Measurements from ENCODE around the gene PTPN6.

The PTPN6 gene

DNA sequence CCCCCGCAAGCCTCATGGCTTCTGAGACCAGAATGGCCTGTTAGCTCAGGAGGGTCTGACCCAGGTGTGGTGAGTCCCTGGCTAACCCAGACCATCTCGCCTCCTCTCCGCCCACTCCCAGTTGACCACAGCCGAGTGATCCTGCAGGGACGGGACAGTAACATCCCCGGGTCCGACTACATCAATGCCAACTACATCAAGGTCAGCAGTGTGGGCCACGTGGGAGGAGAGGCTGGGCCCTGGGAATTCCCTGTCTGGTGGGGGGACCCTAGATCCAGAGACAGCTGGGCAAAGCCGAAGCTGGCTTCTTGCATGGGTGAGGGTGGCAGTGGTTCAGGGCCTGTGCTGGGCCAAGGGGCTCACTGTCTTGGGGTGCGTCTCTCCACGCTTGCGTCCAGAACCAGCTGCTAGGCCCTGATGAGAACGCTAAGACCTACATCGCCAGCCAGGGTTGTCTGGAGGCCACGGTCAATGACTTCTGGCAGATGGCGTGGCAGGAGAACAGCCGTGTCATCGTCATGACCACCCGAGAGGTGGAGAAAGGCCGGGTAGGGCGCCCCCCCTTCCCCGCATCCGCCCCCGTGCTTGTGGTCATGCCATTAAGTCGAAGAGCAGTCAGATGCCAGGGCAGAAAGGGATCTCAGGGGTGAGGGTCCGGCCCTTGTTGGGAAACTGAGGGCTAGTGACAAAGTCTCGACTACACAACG lies 5.0 kb downstream of the PTPN6 start:
- DNase-seq (ENCODE audit: low read depth in 2 of 2) = no peak

DNA sequence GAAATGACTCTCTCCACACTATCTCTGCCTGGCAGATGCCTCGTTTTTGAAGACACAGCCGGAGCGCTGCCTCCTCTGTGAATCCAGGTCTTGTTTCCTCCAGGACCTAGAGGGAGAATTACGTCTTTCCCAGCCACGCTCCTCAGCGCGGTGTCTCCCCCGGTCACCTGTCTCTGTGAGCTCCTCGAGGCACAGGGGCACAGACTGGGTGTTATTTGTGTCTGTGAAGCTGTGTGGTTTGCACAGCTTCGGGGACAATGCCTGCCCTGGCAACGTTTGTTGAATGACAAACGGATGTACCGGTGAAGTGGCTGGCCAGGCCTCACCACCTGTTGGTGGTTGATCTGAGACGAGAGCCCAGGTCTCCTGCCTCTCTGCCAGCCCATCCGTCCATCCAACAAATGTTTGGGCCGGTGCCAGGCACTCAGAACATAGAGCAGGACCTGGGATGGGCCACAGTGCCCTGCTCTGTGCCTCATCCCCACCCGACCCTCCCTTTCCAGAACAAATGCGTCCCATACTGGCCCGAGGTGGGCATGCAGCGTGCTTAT lies 6.1 kb downstream of the PTPN6 start:
- no peak for DNase-seq (ENCODE audit: low read depth in 2 of 2)

DNA sequence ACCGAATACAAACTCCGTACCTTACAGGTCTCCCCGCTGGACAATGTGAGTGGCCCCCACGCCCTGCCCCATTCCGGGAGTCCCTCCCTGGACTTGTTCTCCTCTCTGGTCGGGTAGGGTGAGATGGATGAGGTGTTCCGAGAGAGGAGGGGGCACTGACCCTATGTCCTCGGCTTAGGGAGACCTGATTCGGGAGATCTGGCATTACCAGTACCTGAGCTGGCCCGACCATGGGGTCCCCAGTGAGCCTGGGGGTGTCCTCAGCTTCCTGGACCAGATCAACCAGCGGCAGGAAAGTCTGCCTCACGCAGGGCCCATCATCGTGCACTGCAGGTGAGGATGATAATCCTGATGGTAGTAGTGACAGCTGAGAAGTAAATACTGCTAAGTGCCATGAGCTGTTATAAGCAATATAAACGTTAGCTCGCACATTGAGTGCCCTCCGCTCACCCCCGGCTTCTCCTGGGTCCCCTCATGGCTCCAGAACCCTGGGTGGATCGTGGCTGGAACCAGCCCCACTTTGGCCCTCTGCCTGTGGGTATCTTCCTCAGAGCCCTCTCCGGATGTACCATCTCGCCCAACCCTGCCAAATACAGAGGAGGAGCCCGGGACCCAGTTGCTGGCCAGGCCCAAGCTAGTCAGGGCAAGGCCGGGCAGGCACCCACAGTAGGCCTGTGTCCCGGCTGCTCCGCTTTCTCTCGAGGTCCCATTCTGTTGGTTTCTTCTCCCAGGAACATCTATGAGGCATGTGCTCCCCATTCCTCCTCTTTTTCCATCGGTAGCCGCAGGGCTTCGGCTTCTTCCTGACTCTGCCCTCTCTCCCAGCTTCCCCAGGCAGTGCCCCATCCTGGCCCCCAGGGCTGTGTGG lies 6.8 kb downstream of the PTPN6 start:
- DNase-seq (ENCODE audit: low read depth in 2 of 2) = no peak

DNA sequence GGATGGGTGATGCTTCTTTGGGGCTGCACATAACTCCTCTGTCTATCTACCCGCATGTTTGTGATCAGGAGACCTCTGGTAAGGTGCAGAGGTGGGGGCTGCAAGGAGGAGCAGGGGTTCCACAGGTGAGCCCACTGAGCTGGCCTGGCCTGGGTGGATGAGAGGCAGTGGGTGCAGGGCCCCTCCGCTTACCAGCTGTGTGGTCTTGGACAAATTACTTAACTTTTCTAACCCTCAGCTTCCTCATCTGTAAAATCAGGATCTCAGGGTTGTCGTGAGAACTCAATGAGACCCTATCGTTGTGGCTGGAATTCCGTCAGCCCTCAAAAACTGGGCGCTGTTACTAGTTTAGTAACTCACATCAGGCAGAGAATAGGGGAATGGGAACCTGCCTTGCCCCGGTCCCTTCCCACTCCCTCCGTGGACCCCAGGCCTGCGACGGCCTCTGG lies 7.5 kb downstream of the PTPN6 start:
- DNase-seq (ENCODE audit: low read depth in 2 of 2) = no peak

GRCh38 chr12:6959058-6959804 lies 8.1 kb downstream of the PTPN6 start:
- no peak for DNase-seq (ENCODE audit: low read depth in 2 of 2)

GRCh38 chr12:6959805-6960592 lies 8.8 kb downstream of the PTPN6 start:
- no peak for DNase-seq (ENCODE audit: low read depth in 2 of 2)

DNA sequence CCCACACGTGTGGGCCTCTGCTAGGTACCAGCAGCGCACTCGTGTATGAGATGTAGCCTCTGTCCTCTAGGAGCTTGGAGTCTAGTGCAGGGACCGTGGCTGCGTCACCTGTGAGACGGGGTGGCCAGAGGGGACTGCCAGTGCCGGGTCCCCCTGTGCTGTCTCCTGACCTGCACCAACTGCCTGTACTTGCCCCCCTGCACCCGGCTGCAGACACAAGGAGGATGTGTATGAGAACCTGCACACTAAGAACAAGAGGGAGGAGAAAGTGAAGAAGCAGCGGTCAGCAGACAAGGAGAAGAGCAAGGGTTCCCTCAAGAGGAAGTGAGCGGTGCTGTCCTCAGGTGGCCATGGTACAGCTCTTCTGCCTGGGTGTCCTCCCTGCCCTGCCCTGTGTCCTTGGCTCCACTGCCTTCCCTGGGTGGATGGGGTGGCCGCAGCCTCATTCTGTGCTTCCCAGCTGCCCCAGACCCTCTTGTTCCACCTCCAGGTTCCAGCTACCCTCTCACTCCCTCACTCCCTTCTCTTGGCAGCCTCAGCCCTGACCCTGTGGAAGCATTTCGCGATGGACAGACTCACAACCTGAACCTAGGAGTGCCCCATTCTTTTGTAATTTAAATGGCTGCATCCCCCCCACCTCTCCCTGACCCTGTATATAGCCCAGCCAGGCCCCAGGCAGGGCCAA lies 9.6 kb downstream of the PTPN6 start:
- no peak for DNase-seq (ENCODE audit: low read depth in 2 of 2)

- peak; percentile 86 to 94 for DNase-seq (ENCODE audit: low read depth in 2 of 2)
Observed at GRCh38 chr12:6961278-6961694, 10.1 kb downstream of the PTPN6 start.

GRCh38 chr12:6961695-6962284 lies 10.6 kb downstream of the PTPN6 start:
- DNase-seq (ENCODE audit: low read depth in 2 of 2) = no peak

GRCh38 chr12:6962285-6963015 lies 11.3 kb downstream of the PTPN6 start:
- DNase-seq (ENCODE audit: low read depth in 2 of 2) = no peak

- DNase-seq (ENCODE audit: low read depth in 2 of 2) = no peak
Observed at GRCh38 chr12:6963016-6963731, 12.0 kb downstream of the PTPN6 start.

DNA sequence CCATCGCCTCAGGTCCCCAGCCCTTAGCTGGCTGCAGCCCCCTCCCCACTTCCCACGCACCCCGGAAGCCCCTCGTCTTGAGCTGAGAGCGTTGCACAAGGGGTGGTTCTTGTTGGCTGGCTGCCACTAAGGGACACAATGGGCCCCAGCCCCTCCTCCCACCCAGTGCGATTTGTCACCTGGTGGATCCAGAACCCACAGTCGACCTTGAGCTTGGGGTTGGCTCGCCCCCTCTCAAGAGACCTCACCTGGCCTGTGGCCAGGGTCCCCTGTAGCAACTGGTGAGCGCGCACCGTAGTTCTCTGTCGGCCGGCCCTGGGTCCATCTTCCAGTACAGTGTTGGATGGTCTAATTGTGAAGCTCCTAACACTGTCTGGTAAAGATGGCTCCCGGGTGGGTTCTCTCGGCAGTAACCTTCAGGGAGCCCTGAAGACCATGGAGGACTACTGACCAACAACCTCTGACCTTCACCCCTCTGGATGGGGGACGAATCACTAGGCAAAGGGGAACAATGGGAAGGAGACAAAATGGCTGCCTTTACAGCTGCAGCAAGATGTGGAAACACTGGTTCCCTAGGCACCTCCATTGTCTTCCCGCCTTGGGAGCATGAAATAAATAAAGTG lies 12.7 kb downstream of the PTPN6 start:
- DNase-seq (ENCODE audit: low read depth in 2 of 2) = no peak

- no peak for DNase-seq (ENCODE audit: low read depth in 2 of 2)
Observed at GRCh38 chr12:6964605-6965025, 13.5 kb downstream of the PTPN6 start.

DNA sequence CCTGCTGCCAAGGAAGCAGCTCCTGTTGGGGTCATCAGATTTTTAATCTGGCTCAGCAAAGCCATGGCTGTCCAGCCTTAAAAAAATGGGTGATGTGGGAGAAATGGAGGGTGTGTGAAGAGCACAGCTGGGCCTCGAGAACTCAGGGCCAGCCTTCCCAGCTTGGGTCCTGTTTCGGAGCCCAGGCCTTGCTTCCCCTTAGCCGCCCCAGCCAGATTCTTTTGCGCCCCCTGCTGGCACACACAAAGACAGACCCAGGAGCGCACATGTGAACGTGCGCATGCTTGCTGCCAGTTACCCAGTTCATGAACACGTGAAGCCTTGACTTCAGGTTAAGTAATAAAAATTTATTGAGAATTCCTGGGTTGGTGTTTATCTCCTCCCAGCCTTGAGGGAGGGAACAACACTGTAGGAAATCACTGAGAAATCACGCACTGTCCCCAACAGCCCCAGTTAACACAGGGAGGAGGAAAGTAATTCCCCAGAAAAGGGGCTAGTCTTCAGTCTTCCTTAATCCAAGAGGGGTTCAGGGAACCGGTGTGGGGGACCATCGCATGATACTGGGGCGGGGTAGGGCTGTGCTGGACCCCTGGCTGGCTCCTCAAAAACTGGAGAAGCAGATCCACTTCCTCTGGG lies 14.0 kb downstream of the PTPN6 start:
- peak; percentile 81 to 84 for DNase-seq (ENCODE audit: low read depth in 2 of 2)

DNA sequence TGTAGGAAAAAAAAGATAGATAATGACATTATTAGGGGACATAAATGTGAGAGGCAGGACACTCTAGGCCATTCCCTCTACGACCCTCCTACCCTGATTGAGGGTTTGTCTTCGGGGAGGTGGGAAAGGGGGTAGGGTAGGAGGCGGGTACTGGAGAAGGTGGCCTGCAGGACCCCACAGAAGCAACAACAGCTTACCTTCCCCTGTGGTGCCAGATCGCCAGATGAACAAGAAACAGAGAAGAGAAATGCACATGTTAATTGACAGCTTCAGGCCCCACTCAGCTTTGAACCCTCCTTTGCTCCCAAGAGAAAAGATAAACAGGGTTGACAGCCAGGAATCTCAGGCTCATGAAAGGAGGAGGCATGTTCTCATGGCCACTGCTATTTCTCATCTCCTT lies 14.6 kb downstream of the PTPN6 start:
- DNase-seq (ENCODE audit: low read depth in 2 of 2) = no peak

DNA sequence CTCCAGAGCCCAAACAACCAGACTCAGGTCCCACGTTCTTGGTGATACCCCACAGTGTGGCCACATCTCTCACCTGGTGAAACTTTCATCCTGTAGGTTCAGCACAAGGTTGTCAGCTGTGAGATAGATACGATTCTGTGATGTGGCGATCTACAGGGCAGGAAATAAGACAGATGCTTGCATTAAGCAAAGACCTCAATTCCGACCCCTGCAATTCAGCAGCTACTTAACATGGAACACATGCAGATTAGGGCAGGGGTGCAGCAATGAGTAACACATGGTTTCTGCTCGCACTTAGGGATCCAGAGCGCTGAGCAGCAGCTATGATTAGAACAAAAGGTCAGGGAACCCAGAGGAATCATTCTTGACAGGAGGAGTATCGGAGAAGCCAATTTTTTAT lies 15.2 kb downstream of the PTPN6 start:
- DNase-seq (ENCODE audit: low read depth in 2 of 2) = no peak

- DNase-seq (ENCODE audit: low read depth in 2 of 2) = no peak
Observed at GRCh38 chr12:6967651-6968100, 16.5 kb downstream of the PTPN6 start.

DNA sequence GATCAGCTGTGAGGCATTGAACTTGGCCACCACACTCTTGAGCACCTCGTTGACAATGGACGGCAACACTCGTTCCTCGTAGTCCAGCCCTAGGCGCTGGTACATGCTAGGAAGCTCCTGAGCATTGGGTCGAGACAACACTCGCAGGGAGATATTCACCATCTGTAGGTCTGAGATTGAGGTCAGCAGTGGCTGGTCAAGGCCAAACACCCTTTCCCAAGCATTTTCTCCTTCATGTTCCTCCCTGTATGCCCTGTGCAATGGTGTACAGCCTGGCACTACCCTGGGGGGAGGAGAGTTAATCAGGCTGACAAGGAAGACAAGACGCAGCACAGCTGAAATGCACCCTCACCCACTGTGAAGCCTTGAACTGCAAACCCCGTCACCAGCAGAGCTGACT lies 17.3 kb downstream of the PTPN6 start:
- DNase-seq (ENCODE audit: low read depth in 2 of 2) = no peak
